Hypothalamus (tissue), 51 donors: ENCODE measurements around the gene TBX3.

ENCODE experiments used
- DNase-seq, 51 donors: peaks; one replicate each; lab custom pipeline; 2025; lab: John Stamatoyannopoulos, UW

Gene TBX3

DNA sequence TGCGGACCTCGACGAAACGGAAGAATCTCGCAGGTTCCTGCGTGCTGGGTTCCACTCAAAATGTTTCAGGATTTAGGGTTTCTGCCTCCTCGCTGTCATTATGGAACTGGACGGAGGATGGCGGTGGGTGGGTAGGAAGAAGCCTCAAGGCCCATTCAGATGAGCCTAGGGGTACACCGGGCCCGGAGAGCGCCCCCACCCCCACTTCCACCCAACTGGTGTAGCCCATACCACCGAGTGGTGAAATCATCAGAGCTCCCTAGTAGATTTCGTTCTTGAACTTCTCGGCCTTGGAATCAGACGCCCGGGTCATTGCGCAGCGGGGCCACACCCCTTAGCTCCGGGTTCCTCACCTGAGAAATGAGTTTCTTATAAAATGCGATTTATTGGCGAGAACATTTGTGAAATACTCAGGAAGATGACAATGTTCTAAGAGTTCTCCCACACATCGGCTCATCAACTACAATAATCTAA is 13.3 kb upstream of the TBX3 start:
- DNase-seq = no peak

GRCh38 chr12:114696443-114697242 is 12.7 kb upstream of the TBX3 start:
- DNase-seq = no peak

DNA sequence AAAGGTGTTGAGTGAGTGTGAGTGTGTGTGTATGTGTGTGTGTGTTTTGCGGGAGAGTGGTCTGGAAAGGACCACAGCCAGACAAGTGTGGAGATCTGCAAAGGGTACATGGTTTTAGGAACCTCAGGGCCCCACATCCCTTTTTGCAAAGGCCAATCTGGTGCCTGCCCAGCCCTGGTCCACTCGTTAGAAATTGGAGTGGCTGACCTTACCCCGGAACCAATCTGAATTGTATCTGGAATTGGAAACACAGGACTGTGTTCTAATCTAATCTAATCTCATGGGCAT is 11.3 kb upstream of the TBX3 start:
- no peak for DNase-seq

DNA sequence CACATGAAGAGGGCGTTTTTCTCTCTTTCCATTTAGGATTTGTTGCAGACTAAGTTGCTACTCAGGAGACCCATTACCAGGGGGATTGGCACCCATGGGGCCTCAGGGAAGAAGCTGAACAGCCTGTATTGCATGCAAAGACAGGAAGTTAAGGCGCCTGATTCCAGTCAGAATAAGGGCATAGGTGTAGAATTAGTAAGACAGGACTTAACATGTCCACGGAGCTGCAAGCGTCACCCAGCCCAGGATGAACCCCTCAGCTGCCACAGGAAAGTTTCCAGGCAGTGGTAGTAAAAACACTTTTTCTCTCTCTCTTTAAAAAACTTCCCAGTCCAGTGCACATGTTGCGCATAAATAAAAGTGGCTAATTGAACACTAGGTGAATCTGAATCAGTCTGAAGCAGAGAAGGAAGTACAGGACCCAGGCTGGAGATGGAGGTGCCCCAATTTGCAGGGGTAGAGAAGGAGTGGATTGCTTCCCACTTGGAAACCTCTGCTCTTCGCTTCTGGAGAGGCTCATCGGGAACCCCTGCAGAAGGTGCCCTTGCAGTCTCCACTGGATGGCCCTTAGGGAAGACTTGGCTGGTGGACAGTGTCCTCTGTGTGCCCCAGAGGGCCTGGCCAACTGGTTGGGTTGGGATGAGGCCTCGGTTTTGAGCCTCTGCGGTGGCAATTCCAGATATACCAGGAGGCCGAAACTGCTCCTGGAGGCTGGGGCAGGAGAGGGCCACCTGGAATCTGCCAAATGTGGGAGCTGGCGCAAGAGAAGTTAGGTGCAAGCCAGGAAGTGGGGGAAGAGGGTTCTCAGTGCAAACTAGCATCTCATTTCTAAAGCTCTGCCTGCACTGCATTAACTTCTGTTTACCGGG is 10.7 kb upstream of the TBX3 start:
- no peak for DNase-seq

- no peak for DNase-seq
Observed at GRCh38 chr12:114693532-114693931, 9.6 kb upstream of the TBX3 start.

DNA sequence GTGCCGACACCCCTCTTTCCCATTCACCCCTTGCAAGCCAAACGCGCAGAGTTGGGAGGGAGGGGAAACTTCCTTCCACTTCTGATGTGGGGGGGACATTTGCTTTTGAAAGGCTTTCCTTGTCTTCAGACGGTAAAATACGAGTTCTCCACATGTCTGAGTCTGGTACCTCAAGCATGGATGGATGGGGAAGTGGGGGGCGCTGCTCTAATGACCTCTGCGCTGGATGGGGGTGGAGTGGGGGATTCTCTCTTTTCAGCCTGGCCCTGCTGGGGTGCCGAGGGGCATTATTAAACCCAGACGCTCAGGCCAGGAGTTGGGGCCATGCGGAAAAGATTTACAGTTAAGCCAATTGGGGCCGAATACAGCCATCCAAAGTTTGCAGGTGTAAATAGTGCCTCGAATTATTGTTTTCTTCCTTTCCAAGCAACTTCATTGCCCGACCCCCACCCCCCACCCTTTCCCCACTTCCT is 9.1 kb upstream of the TBX3 start:
- DNase-seq = no peak

GRCh38 chr12:114692186-114693058 is 8.4 kb upstream of the TBX3 start:
- no peak for DNase-seq

- DNase-seq = no peak
Observed at GRCh38 chr12:114691763-114692185, 7.8 kb upstream of the TBX3 start.

- no peak for DNase-seq
Observed at GRCh38 chr12:114691196-114691595, 7.2 kb upstream of the TBX3 start.

DNA sequence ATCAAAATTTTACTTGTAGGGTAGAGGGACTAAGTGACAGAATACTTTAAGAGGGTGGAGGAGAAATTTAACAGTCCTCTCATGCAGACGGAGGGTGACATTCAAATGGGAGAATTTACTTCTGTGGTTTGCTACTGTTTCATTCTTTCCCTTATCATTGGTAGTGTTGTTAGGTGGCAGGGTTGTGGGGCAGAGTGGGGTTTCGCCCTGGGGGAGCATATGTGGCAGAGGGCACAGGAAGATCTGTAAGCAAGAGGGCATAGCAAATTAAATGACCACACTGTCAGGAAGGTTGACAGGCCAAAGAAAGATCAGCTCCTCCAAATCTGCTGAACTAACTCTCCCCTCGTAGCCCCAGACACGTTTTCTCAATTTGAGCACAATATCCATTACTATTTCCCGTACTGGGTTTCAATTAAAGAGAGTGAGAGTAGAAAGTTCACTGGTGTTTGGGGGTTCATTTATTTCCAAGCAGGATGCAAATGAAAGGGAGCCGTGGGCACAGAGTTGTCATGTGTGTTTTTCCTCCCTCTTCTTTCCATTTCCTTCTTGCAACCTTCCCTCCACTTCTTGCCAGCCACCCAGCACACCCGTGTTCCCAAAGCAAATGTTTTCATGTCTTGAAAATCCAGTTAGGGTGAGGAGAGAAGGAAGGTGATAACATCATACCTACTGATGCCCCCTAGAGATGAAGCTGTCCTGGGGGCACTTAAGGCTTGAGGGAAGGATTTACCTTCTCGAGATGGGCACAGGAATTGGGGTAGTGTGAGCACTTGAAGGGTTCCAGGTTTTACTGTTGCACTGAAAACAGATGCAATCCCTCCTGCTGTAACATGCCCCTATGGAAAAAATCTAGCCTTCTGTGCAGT is 6.5 kb upstream of the TBX3 start:
- no peak for DNase-seq

- DNase-seq = no peak
Observed at GRCh38 chr12:114689075-114689994, 5.4 kb upstream of the TBX3 start.

GRCh38 chr12:114688256-114688845 is 4.4 kb upstream of the TBX3 start:
- DNase-seq = no peak

DNA sequence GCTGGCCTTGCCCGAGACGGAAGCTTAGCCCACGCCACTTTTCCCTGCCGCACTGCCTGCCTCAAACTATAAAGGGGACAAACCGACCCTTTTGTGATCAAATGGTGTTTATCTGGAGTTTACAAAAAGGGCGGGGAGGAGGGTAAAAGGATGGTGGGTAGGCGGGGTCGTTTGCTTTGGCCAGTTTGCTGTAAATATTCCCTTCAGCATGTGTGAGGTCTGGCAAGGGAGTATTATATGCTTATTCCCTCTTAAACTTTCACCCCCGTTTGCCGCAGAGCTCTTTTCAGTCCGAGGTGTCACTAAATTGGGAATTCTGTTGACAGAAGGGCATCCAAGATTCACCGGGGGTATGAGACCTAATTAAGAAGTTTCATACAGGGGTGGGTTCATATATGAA is 3.8 kb upstream of the TBX3 start:
- no peak for DNase-seq

GRCh38 chr12:114686773-114687500 is 3.0 kb upstream of the TBX3 start:
- DNase-seq = no peak

DNA sequence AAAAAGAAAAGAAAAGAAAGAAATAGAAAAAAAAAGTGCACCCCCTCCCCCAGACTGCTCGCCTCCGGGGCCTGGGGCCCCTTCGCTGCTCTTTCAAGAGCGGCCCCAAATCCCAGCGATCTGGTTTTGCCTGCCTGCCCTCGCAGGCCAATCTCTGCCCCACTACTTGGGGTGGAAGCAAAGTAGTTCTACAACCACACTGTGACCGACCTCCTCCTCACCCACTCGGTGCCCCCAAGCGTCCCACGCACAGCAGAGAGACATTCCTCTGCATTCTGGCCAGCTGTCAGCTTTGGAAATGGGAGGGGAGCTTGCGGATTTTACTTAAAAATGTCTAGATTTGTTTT is 2.4 kb upstream of the TBX3 start:
- DNase-seq = no peak

DNA sequence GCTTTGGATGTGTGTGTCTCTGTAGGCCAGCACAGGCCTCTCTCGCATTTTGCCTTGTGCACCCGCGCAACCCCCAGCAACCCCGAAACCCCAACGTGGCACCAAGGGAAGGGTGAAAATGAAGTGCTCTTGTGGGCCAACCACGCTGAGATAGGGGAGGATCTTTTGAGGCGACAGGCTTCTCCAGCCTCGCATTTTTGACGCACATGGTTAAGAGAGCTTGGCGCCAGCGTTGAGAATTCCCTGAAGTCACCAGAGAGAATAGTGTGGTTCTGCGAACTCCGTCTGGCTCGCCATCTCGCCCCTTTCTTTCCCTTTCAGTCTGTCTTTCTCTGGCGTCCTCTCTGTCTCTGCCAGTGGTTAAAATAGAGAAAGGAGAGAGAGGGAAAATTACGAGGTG is 1.9 kb upstream of the TBX3 start:
- DNase-seq = no peak

DNA sequence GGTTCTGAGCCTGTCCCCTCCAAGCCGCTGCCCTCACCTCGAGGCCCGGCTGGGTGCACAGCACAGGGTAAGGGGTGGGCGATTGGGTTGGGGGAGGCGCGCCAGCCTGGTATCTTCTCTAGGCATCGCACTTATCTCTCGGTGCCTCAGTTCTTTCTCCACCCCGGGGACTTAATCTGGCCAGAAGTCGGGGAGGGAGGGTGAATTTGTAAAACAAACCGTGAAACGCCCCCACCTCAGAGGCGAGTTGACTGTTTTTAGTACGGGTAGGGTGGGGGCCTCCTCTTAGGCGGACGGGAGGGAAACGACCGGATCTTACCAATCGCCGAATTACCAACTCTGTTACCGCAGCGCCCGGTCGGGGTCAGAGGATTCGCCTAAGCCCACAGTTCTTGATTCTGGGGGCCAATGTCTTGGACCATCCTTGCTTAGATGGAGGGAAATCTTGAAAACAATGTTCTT is 1.4 kb upstream of the TBX3 start:
- DNase-seq = no peak

GRCh38 chr12:114684870-114685273 is 897 bp upstream of the TBX3 start:
- no peak for DNase-seq
